Measurements from ENCODE around the gene MMD2.
A peak's percentile ranks its signal among the peaks of the same experiment; 100 is the strongest.
"Not testable (repeated sequence)": the region's sequence is repeated elsewhere in the genome, so short reads cannot be mapped to it uniquely, and the experiment has no call there.

MMD2 gene

GRCh38 chr7:4958477-4959301, at the start of gene MMD2:
Gene MMD2 (minus strand): TSS chr7:4959187. CDS start chr7:4959017, 170 bp downstream.
- DNase-seq (ENCODE audit: low read depth in 2 of 2) = no peak

DNA sequence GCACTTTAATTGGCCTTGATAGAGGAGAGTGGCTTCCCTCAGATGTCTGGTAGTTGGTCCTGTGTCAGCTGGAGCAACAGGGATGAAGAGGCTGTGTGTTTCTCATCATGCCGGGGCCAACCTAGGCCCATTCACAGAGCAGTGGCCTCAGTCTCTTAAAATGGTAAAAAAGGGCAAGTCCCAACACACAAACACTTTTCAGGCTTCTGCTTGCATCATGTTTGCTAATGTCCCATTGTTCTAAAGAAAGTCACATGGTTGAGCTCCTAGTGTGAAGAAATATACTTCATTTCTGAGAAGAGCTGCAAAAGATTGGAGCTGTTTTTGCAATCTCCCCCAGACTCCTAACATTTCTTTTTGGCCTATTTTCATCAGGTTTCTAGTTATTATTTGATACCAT, 46.1 kb upstream of the MMD2 start:
- DNase-seq (ENCODE audit: low read depth in 2 of 2) = no peak

- no peak for DNase-seq (ENCODE audit: low read depth in 2 of 2)
These were observed 42.9 kb upstream of the MMD2 start for GRCh38 chr7:5001911-5002310.

DNA sequence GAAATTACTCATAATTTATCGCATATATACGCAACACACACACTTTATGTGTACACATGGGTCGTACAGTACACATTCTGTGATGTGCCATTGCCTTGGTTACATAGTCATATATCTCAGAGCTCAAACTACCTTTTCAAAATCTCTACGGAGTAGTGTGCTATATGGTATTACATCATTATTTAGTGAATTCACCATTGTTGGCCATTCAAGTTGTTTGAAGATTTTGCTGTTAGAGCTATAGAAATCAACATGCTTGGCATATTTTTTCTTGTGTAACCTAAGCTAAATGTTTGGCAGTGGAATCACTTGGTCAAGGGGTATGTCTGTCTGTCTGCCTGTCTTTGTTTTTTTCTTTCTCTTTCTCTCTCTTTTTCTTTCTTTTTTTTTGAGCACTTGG, 42.0 kb upstream of the MMD2 start:
- DNase-seq (ENCODE audit: low read depth in 2 of 2) = no peak

- DNase-seq (ENCODE audit: low read depth in 2 of 2) = no peak
These were observed 40.5 kb upstream of the MMD2 start for GRCh38 chr7:4999369-4999950.

DNA sequence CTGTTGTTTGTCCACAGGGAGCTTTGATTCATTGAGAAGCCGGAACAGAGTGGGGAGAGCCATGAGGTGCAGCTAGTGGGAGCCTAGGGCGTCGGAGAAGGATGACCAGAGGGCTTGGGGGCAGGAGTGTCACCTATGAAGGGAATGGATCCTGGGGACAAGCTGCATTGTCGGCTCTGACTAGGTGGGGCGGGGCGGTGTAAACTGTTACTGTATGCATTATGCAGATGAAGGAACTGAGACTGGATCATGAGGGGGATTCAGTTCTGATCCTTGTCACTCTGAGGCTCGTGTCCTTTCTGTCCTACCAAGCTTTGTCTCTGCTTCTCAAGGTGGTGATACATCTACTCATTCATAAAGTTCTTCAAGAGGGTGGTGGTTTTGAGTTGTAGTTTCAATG, 39.9 kb upstream of the MMD2 start:
- DNase-seq (ENCODE audit: low read depth in 2 of 2) = no peak

DNA sequence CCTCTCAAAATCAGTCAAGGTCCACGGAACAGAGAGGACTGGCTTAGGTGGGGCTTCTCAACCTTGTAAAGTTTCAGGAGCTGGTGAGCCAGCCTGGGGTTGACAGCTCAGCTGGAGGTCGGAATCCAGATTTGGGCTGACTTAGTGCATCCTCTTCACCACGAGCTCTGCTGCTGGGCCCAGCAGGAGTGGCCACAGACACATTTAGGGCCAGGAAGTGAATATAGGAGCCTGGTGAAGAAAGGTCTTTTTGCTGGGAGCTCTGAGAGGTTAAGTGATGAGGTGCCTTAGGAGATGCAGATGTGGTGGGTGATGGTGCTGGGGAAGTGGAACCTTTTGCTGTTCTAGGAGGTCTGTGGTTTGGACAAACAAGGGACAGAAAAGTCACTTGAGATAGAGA, 39.3 kb upstream of the MMD2 start:
- DNase-seq (ENCODE audit: low read depth in 2 of 2) = no peak

DNA sequence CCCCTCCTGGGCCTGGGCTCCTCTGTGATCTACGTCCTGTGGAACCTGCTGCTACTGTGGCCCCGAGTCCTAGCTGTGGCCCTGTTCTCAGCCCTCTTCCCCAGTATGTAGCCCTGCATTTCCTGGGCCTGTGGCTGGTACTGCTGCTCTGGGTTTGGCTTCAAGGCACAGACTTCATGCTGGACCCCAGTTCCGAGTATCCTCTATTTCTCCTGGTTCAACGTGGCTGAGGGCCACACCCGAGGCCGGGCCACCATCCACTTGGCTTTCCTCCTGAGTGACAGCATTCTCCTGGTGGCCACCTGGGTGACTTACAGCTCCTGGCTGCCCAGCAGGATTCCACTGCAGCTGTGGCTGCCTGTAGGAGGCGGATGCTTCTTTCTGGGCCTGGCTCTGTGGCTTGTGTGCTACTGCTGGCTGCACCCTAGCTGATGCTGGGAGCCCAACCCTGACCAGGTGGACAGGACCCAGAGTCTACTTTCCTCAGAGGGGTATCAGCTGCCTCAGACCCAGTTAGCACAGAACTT, 37.8 kb upstream of the MMD2 start:
- no peak for DNase-seq (ENCODE audit: low read depth in 2 of 2)

DNA sequence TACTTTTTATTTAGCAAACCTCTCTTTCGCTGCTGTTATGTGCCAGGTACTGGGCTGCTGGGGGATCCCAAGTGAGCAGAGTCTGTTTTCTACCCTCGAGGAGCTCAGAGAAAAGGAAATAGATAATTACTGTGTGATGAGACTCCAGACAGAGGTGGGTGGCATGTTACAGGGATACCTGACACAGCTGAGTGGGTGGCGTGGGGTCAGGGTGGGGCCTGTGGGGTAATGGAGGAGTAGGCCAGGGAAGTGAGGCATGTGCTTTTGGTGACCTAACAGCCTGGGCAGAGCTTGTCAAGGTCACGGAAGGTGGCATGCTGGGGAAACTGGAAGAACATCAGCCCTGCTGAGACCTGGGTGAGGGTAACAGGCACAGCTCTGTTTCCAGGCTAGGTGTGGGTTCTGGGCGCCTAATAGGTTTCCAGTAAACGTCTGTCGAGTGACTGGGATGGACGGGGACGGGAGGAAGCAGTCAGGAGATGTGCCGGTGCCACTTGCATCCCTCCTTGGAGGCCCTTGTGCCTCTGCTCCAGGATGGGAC, 36.5 kb upstream of the MMD2 start:
- no peak for DNase-seq (ENCODE audit: low read depth in 2 of 2)

DNA sequence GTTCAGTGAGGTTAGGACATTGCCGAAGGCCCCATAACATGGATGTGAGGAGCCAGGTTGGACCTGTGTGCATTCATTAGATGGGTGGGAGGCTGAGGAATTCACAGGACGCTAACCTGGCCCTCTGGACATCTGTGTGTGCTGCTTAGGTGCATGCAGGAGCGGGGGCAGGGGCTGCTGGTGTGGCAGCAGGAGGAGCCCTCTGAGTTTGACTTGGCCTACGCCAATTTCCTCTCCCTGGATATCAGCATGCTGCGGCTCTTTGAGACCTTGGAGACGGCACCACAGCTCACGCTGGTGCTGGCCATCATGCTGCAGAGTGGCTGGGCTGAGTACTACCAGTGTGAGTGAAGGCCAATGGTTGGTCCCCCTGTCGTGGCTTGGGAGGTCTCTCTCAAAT, 34.5 kb upstream of the MMD2 start:
- no peak for DNase-seq (ENCODE audit: low read depth in 2 of 2)

- DNase-seq (ENCODE audit: low read depth in 2 of 2) = not testable (repeated sequence)
These were observed 23.8 kb upstream of the MMD2 start for GRCh38 chr7:4982741-4983140.

GRCh38 chr7:4981295-4981890, 22.4 kb upstream of the MMD2 start:
- not testable (repeated sequence) for DNase-seq (ENCODE audit: low read depth in 2 of 2)

- not testable (repeated sequence) for DNase-seq (ENCODE audit: low read depth in 2 of 2)
These were observed 16.6 kb upstream of the MMD2 start for GRCh38 chr7:4975626-4976025.

DNA sequence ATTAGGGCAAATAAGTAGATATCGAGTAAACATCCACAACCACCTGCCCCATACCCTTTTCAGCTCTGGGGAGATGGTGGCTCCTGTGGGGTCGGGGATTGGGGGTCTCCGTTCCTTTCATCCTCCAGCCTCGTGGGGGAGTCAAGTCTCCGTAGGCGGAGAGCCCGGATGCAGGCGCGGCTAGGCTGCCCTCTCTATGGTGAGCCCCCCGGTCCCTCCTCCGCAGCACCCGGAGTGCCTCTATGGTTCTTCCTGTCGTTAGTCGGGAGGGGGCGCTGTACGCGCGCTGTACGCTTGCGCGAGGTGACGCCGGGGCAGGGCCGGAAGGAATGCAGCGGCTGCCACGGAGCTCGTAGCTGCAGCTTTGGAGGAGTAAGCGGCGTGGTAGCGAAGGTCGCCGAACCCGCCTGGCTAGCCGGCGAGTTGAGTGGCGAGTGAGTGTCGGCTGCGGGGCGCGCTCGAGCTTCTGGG, 14.8 kb upstream of the MMD2 start:
- DNase-seq (ENCODE audit: low read depth in 2 of 2) = peak; percentile 88 to 90

DNA sequence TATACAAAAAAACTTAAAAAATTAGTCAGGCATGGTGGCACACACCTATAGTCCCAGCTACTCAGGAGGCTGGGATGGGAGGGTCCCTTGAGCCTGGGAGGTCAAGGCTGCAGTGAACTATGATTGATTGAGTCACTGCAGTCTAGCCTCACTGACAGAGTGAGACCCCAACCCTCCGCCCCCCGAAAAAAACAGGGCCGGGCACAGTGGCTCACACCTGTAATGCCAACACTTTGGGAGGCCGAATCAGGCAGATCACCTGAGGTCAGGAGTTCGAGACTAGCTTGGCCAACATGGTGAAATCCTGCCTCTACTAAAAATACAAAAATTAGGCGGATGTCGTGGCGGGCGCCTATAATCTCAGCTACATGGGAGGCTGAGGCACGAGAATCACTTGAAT, 13.5 kb upstream of the MMD2 start:
- DNase-seq (ENCODE audit: low read depth in 2 of 2) = not testable (repeated sequence)

DNA sequence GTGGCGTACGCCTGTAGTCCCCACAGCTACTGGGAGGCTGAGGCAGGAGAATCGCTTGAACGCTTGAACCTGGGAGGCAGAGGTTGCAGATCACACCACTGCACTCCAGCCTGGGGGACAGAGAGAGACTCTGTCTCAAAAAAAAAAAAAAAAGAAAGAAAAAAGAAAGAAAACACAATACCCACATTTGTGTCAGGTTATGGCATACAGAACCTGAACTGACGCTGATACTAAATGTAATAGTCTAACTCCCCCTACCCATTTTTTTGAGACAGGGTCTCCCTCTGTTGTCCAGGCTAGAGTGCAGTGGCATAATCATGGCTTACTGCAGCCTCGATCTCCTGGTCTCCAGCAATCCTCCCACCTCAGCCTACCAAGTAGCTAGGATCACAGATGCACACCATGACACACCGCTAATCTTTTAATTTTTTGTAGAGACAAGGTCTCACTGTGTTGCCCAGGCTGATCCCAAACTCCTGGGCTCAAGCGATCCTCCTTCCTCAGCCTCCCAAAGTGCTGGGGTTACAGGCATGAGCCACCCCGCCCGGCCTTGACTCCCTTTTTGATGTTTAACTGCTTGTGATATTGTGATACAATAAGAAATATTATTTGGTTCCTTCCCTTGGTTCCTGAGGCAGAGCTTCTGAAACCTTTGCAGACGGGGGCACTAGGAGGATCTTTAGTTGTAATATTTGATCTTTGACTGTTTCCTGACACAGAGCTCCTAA, 6.5 kb upstream of the MMD2 start:
- no peak for DNase-seq (ENCODE audit: low read depth in 2 of 2)

DNA sequence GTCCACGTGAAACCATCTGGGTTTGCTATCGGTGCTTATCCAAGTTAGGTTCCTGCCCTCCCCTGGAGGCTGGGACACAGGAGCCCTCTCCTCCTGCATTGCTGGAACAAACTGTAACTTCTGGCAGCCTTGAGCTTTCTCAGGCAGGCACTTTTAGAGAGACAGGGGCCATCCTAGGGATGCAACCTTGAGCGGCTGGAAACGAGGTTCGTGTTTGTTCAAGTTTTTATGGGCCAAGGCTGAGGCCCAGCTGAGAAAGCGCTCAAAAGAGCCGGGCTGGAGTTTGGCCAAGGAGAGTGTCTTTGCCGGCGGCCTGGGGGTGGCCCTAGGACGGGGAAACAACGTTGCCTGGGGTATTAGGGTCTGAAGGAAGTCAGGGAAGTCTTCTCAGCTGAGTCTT, 5.5 kb upstream of the MMD2 start:
- no peak for DNase-seq (ENCODE audit: low read depth in 2 of 2)

DNA sequence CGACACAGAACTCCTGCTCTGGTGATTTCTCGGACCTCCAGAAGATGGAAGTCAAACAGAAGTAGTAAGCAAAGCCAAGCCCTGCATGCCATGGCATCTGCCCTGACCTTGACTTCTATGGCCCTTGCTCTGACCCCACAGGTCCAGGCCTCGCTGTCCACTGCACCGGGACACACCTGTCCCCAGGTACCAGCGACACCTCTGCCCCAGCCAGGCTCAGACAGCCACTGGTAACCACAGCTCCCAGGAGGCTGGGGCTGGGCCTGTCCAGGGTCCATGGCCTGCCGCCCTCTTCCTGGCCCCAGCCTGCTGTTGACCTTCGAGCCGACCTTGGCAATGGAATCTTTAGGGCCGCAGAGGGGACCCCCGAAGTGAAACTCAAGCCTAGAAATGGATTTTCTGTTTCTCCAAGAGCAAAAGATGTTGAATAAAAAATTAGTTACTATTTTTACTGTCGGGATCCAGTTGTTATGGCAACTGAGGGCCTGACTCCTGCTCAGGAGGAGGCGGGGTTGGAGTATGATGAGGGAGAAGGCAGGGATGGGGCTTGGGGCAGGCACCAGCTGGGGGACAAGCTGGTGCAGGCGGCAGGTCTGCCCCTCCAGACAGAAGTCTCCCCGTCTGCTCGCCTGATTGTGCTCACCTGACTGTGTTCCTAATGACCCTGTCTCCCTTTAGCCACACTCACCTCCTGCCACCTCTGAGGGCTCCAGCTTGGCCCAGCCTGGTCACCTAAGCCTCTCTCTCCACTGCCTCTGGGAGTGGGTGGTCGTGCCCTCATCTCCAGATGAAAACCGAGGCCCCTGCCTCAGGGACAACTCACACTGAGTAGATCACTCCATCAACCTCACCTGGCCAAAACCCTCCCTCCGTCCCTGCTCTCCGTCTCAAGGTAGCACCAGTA, 4.1 kb upstream of the MMD2 start:
- no peak for DNase-seq (ENCODE audit: low read depth in 2 of 2)

DNA sequence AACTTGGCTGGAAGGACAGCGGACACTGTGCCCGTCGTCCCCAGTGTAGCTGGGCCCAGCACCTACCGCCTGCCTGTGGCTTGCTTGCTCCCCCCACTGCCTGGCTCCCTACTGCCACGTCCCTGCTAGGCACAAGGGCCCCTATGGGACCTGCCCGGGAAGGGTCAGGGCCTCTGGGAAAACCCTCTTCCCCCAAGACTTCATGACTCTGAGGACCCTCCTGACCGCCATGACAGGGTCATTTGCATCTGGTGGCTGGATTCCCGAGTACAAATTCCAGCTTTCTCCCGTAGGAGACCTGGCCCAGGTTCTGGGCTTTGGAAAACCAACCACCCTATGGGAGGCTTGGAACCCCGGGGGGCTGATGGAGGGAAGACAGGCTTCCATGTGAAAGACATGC, 1.4 kb upstream of the MMD2 start:
- DNase-seq (ENCODE audit: low read depth in 2 of 2) = no peak

DNA sequence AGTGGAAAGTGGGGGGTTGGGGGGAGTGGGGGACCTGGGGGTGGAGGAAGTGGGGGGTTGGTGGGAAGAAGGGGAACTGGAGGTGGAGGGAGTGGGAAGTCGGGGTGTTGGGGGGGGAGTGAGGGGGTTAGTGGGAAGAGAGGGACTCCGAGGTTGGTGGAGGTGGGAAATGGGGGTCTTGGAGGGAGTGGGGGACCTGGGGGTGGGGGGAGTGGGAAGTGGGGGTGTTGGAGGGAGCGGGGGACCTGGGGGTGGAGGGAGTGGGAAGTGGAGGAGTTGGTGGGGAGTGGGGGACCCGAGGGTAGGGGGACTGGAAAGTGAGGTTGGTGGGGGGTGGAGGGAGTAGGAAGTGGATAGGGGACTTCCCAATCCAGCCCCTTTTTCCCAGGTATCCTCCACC, 906 bp upstream of the MMD2 start:
- DNase-seq (ENCODE audit: low read depth in 2 of 2) = no peak

GRCh38 chr7:4959306-4959705, 319 bp upstream of the MMD2 start:
- no peak for DNase-seq (ENCODE audit: low read depth in 2 of 2)
